DMS53 (cell line): Measurements from ENCODE around the gene CENPC.
"Not testable (repeated sequence)": the region's sequence is repeated elsewhere in the genome, so short reads cannot be mapped to it uniquely, and the experiment has no call there.

Experiments
- DNase-seq: peaks from one replicate; lab custom pipeline; 2025; lab: John Stamatoyannopoulos, UW

CENPC gene

DNA sequence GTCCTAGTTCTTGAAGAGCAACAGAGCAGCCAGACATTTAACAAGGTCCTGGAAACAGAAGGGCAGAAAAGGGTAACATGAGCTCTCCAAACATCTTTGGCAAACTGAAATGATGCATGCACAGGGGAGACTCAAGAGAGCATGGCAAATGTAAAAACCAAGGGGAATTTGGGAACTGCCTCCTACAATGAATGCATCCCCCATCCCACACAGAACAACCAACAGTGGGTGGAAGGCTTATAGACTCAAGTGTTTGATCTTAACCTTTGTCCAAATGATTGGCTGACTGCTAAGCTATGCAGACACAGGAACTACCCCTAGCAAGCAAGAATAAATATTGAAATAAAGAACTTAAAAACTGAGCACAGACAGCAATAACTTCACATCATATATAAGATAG lies 74.4 kb downstream of the CENPC start:
- DNase-seq: no peak

- no peak for DNase-seq
These were observed 76.5 kb downstream of the CENPC start for GRCh38 chr4:67468830-67469229.

DNA sequence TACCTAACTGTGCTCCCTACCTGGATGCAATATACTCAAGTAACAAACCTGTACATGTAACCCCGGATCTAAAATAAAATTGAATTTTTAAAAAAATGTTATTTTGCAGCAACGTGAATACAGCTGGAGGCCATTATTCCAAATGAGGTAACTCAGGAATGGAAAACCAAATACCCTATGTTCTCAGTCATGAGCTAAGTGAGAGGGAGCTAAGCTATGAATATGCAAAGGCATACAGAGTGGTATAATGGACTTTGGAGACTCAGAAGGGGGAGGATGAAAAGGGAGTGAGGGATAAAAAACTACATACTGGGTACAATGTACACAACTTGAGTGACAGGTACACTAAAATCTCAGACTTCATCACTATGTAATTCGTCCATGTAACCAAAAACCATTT lies 78.6 kb downstream of the CENPC start:
- DNase-seq: no peak

DNA sequence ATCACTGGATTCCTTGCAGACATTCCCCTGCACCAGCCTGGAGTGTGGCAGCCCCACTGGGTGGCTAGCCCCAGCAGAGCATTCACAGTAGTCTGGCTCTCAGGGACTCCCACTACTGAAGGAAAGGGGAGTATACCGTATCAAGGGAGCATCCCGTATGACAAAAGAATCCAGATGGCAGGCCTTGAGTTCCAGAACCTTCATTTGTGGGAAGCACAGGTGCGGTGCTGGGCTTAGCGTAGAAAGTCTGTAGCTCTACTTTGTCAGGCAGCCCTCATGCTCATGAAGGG lies 79.6 kb downstream of the CENPC start:
- no peak for DNase-seq

GRCh38 chr4:67465032-67465762 lies 80.1 kb downstream of the CENPC start:
- no peak for DNase-seq

GRCh38 chr4:67460574-67460973 lies 84.7 kb downstream of the CENPC start:
- no peak for DNase-seq

DNA sequence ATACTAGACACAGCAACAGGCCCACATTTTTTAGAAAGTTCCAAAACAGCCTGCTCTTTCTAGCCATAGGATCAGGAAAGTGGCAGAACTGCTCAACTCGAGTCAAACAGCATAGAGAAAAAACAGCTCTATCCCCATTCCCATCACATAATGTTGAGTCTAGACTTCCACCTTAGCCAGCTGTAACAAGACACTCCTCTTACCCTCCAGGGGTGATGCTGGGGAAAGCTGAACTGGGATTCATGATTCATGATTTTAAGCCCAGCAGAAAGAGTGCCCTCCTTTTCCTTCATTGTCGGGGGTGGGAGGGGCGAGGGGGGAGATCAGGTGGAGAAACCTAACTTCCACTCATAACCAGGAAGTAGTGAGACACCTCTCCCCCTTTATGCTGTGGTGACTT lies 86.1 kb downstream of the CENPC start:
- DNase-seq: no peak

DNA sequence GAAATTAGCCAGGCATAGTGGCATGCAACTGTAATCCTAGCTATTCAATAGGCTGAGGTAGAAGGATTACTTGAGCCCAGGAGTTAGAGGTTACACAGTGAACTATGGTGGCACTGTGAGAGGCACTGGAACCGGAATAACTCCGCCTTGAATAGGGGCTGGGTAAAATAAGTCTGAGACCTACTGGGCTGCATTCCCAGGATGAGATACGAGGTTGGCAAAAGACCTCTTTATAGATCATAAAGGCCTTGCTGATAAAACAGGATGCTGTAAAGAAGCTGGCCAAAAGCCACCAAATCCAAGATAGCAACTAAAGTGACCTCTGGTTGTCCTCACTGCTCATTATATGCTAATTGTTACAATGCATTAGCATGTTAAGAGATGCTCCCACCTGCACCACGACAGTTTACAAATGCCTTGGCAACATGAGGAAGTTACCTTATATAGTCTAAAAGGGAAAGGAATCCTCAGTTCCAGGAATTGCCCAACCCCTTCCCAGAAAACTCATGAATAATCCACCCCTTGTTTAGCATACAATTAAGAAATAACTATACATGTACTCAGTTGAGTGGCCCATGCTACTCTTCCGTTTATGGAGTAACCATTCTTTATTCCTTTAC lies 88.6 kb downstream of the CENPC start:
- no peak for DNase-seq

DNA sequence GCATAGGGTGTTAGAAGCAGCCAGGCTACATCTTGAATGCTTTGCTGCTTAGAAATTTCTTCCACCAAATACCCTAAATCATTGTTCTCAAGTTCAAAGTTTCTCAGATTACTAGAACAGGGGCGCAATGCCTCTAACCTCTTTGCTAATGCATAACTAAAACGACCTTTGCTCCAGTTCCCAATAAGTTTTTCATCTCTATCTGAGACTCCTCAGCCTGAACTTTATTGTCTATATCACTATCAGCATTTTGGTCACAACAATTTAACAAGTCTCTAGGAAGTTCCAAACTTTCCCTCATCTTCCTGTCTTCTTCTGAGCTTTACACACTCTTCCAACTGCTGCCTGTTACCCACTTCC lies 92.5 kb downstream of the CENPC start:
- DNase-seq: not testable (repeated sequence)

DNA sequence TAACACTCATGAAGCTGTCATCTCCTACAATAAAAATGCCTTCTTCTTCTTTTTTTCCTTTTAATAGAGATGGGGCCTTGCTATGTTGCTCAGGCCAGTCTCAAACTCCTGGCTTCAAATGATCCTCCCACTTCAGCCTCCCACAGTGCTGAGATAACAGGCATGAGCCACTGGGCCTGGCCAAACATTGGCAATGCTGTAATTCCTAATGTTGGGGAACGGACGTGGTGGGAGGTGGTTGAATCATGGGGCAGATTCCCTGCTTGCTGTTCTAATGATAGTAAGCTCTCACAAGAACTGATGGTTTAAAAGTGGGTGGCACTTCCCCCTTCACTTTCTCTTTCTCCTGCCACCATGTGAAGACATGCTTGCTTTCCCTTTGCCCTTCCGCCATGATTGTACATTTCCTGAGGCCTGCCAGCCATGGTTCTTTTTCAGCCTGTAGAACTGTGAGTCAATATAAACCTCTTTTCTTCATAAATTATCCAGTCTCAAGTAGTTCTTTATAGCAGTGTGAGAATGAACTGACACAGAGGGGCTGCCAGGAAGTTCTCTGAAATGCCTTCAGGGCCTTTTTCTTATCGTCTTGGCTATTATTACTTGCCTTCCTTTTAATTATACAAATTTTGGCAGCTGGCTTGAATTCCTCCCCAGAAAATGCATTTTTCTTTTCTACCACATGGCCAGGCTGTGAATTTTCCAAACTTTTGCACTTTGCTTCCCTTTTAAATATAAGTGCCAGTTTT lies 93.0 kb downstream of the CENPC start:
- no peak for DNase-seq

- DNase-seq: no peak
These were observed 93.8 kb downstream of the CENPC start for GRCh38 chr4:67451464-67451863.

GRCh38 chr4:67448621-67449020 lies 96.7 kb downstream of the CENPC start:
- DNase-seq: no peak

- DNase-seq: no peak
These were observed 97.4 kb downstream of the CENPC start for GRCh38 chr4:67447873-67448272.

GRCh38 chr4:67446811-67447210 lies 98.5 kb downstream of the CENPC start:
- DNase-seq: no peak

DNA sequence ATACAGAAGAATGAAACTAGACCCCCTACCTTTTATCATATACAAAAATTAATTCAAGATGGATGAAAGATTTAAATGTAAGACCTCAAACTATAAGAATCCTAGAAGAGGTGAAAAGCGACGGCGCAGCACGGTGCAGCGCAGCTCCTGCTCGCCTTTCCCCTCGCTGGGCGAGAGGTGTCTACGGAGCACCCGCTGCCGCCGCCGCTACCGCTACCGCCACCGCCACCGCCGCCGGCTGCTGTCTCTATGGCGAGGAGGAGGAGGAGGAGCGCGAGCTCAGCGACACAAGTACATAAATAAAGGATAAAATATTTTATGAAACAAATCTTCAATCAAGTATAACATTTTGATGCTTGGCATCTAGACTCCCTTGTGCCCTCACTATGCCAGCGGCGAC lies 99.4 kb downstream of the CENPC start:
- DNase-seq: not testable (repeated sequence)

GRCh38 chr4:67438975-67439374 lies 106.3 kb downstream of the CENPC start:
- DNase-seq: no peak

DNA sequence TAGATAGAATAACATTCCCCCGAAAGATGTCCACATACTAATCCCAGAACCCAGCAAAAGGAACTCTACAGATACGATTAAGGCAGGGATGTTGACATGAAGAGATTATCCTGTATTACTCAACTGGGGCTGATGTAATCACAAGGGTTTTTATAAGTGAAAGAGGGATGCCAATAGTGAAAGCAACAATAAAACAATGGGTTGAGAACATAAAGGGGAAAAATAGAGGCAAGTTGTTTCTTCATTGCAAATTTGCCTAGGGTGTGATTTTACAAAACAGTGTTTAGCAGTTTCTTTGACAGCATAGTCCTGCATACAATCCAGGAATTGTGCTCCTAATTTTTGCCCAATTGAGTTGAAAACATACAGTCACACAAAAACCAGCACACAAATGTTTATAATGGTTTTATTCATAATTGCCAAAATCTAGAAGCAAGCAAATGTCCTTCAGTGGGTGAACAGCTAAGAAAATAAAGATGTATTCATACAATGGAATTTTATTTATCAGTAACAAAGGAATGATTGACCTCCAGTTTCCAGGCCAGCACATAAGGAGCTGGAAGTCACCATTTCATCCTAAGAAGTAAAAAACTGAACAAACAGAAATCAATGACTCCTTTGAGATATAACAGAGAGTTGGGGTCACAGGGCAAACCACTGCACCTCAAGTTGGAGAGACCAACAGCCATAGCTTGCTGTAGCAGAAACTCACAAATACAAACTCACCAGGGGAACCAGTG lies 107.2 kb downstream of the CENPC start:
- peak; percentile 8 for DNase-seq

DNA sequence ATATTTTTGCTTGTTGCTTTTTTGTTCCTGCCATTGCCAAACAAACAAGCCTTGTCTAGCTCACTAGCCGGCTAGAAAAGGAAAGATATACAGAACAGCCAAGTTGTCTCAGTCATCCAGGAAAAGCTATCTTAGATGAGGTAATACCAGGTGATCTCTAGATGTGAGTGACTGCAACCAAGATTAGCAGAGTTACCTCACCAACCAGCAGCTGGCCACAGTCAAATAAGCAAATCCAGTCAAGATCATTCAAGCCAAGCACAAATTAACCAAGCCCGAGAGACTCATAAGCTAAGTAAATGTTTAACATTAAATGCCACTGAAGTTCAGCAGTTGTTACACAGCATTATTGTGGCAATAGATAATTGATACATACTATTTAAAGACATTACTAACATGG lies 108.6 kb downstream of the CENPC start:
- DNase-seq: peak; percentile 74

DNA sequence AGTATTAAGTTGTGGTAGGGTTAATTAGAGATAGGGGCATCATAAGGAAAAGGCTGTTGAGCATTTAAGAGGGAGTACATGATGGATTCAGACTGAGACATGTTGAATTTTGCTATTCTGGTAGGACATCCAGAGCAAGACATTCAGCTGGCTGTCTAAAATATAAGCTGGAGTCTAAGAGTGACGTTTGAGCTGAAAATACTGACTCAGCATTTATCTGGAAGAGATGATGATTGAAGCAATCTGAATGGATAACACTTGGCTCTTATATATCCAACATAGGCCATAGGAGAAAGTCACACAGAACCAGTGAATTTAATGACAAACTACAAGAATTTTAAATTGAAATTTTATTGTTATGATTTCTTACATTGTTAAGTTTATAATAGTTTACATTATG lies 114.3 kb downstream of the CENPC start:
- no peak for DNase-seq

- DNase-seq: no peak
These were observed 116.5 kb downstream of the CENPC start for GRCh38 chr4:67428819-67429218.
